Tracheal epithelial cell (primary cell): ENCODE measurements around the gene SCART1. TPM values are rescaled to one million over a fixed set of nuclear protein-coding genes. Genes with fewer than 3 reads are reported as not detected.

ENCODE experiments used
- total RNA-seq: library from RNA; depleted of rRNA; stranded (reverse); fragments of >200 nt; gene quantifications from 2 replicates; pipeline ENCODE4 v1.2.1, GENCODE V29; 2014

The SCART1 gene
- total RNA-seq: 0.43 and 1.4 TPM in 2 replicates

DNA sequence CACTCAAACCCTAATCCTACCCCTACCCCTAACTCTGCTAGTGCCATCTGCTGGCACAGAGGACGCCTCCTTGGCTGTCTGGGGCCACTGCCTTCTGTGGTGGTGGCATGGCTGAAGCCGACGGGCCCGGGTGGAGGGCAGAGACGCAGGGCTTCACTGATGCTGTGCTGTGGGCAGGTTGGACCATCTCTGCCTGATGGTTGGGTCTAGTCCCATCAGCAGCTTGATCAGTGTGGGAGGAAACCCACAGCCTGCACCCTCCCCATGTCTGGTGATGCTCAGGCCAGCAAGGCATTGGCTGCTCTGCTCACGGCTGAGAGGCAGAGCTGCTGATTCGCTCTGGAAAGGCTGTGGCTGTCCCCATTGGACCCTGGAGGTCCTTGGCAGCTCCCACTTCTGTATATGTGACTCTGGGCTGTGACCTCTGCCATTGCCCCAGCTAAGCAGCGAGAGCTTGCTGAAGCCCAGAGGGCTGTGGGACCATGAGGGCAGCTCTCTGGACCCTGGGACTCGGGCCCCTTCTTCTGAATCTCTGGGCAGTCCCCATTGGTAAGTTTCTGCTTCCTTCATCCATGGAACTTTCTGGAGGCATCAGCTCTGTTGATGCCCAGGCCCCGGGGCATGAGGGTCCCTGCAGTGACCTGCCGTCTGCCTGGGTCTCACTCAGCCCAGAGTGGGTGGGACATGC lies at the start of gene SCART1:
Gene SCART1, plus strand, starts transcription at position 430 of the 688 bp plus-strand sequence. Its CDS starts 53 bp downstream, at position 483.

GRCh38 chr10:133424601-133425000 lies 29.1 kb upstream of the SCART1 start, which contains the start of gene SPRN:
Gene SPRN, minus strand, starts transcription at chr10:133424625. Its CDS starts 944 bp downstream, at chr10:133423681.

Other genes with a start within 250 kb of the SCART1 start
- gene UTF1, start 223.7 kb upstream of the SCART1 start, total RNA-seq: not detected in 2 replicates
- gene VENTX, start 216.1 kb upstream of the SCART1 start, total RNA-seq: not detected in 2 replicates
- 17.5 and 147 TPM in 2 replicates for gene ADAM8, start 177.1 kb upstream of the SCART1 start, total RNA-seq
- gene TUBGCP2, start 145.1 kb upstream of the SCART1 start, total RNA-seq: 50.1 and 55.9 TPM in 2 replicates
- 19.5 and 24.1 TPM in 2 replicates for gene ZNF511, start 145.0 kb upstream of the SCART1 start, total RNA-seq
- gene CALY, start 117.0 kb upstream of the SCART1 start, total RNA-seq: not detected in 2 replicates
- not detected in 2 replicates for gene PRAP1, start 106.6 kb upstream of the SCART1 start, total RNA-seq
- gene FUOM, start 95.9 kb upstream of the SCART1 start, total RNA-seq: 9.4 and 28.2 TPM in 2 replicates
- gene ECHS1, start 80.6 kb upstream of the SCART1 start, total RNA-seq: 64.6 and 75.9 TPM in 2 replicates
- gene PAOX, start 74.7 kb upstream of the SCART1 start, total RNA-seq: 4.0 and 21.0 TPM in 2 replicates
- 17.9 and 25.8 TPM in 2 replicates for gene MTG1, start 59.8 kb upstream of the SCART1 start, total RNA-seq
- gene SPRN, start 29.3 kb upstream of the SCART1 start, total RNA-seq: under 0.01 TPM in 1 of 2 replicates, not detected in the other
- 2.1 and 2.7 TPM in 2 replicates for gene CYP2E1, start 73.4 kb downstream of the SCART1 start, total RNA-seq
- gene SYCE1, start 111.6 kb downstream of the SCART1 start, total RNA-seq: not detected in 2 replicates
- not detected in 2 replicates for gene FRG2B, start 172.8 kb downstream of the SCART1 start, total RNA-seq